Endodermal cell (in vitro differentiated cells): ENCODE results near the gene KIF1B. TPM values are rescaled to one million over a fixed set of nuclear protein-coding genes. Genes with fewer than 3 reads are reported as not detected.

Experiments
- DNase-seq: peaks from one replicate; pipeline ENCODE4 v3.0.0-alpha.2; 2017
- H3K27ac ChIP-seq: 2 replicates; pipeline ENCODE4 v1.5.1; 2013; ENCODE audit warnings: mild to moderate bottlenecking, low read depth, low read length, moderate library complexity
- H3K27me3 ChIP-seq: 2 replicates; pipeline ENCODE4 v1.6.1; 2013; ENCODE audit warnings: mild to moderate bottlenecking, low read length, moderate library complexity; ENCODE audit not compliant: insufficient read depth, control insufficient read depth, poor library complexity, severe bottlenecking
- H3K36me3 ChIP-seq: 2 replicates; pipeline ENCODE4 v1.7.0; 2013; ENCODE audit warnings: mild to moderate bottlenecking, low read length, moderate library complexity; ENCODE audit not compliant: control insufficient read depth, insufficient read depth
- H3K4me1 ChIP-seq: one replicate; pipeline ENCODE4 v1.7.0; 2013; ENCODE audit warnings: low read length; ENCODE audit not compliant: control insufficient read depth, insufficient read depth
- H3K4me3 ChIP-seq: 2 replicates; pipeline ENCODE4 v1.5.1; 2013; ENCODE audit warnings: mild to moderate bottlenecking, low read length, moderate library complexity
- H3K9ac ChIP-seq: 2 replicates; pipeline ENCODE4 v1.6.1; 2013; ENCODE audit warnings: mild to moderate bottlenecking, low read length, moderate library complexity; ENCODE audit not compliant: poor library complexity, severe bottlenecking; ENCODE audit errors: extremely low read depth
- H3K9me3 ChIP-seq: 2 replicates; pipeline ENCODE4 v1.6.1; 2013; ENCODE audit warnings: mild to moderate bottlenecking, low read length, moderate library complexity; ENCODE audit not compliant: control insufficient read depth
- H3K27ac Mint-ChIP-seq: 2 replicates; pipeline ENCODE4 v1.8.0; 2020; ENCODE audit warnings: mixed read lengths
- H3K27me3 Mint-ChIP-seq: 2 replicates; pipeline ENCODE4 v1.8.0; 2021; ENCODE audit warnings: mild to moderate bottlenecking, mixed read lengths; ENCODE audit not compliant: insufficient read depth
- H3K36me3 Mint-ChIP-seq: 2 replicates; pipeline ENCODE4 v1.8.0; 2020; ENCODE audit warnings: low read depth, mixed read lengths
- H3K4me1 Mint-ChIP-seq: 2 replicates; pipeline ENCODE4 v1.8.0; 2020; ENCODE audit warnings: mixed read lengths
- H3K4me3 Mint-ChIP-seq: 2 replicates; pipeline ENCODE4 v1.8.0; 2020; ENCODE audit warnings: mild to moderate bottlenecking, moderate library complexity, mixed read lengths
- H3K9me3 Mint-ChIP-seq: 2 replicates; pipeline ENCODE4 v1.8.0; 2020; ENCODE audit warnings: mild to moderate bottlenecking, mixed read lengths
- CTCF ChIP-seq: fragments of 200-600 bp; sonication (generic); conservative IDR thresholded peaks from 2 replicates; pipeline ENCODE4 v1.5.0; 2021; ENCODE audit warnings: antibody characterized with exemption, mild to moderate bottlenecking
- WGBS, 2 experiments: methylation state at CpG; one replicate each; pipeline versions ENCODE4 v1.1.5 to v1.1.7; 2013; ENCODE audit warnings: missing lambda C conversion rate in 2 of 2, mixed read lengths in 1 of 2; ENCODE audit not compliant: insufficient coverage in 1 of 2, insufficient read length in 1 of 2; 5-methylcytosine and 5-hydroxymethylcytosine counted together
- total RNA-seq, 2 donors: library from RNA; stranded (reverse); fragmentation: NEBNext Ultra II Directional in 1 of 2; extraction: Animal tissue kit (Norgen Biotek cat#: 25700) in 1 of 2; gene quantifications; 2 replicates in 1 of 2; 3 replicates in 1 of 2; pipeline ENCODE4 v1.2.1, GENCODE V29; 2021

KIF1B gene
- total RNA-seq, 2 donors from 2014 or later, result 71.5 to 74.2 TPM

- no peak overlapping the region for H3K27ac ChIP-seq
- no peaks in the 10 kb centered on the region for H3K36me3 ChIP-seq
- DNase-seq, result no peak
- H3K9me3 ChIP-seq, result no peaks in the 10 kb centered on the region
- no peak overlapping the region for H3K9ac ChIP-seq
- Mint-ChIP-seq H3K27me3 (peaks cover 5% of the 10 kb centered on the region), H3K9me3 (no peaks in the 10 kb centered on the region), H3K4me3 (no peak overlapping the region), H3K4me1 (peaks cover 11% of the 10 kb centered on the region), H3K27ac (no peak overlapping the region), H3K36me3 (no peaks in the 10 kb centered on the region)
- WGBS, 2 experiments, result 83% methylated on average over 3 of the region's 3 CpGs; no CpG with 5 or more reads in 1 of the 2 experiments
- no peaks in the 10 kb centered on the region for H3K4me1 ChIP-seq
- H3K4me3 ChIP-seq, result no peak overlapping the region
- no peak for TF ChIP-seq CTCF
- H3K27me3 ChIP-seq, result no peaks in the 10 kb centered on the region
Observed at GRCh38 chr1:10207810-10208209, 2.6 kb upstream of the KIF1B start.

- Mint-ChIP-seq H3K4me1 (peaks cover 16% of the 10 kb centered on the region), H3K36me3 (no peaks in the 10 kb centered on the region), H3K4me3 (peak overlapping the region; percentile 97), H3K27ac (no peak overlapping the region), H3K27me3 (peaks cover 5% of the 10 kb centered on the region), H3K9me3 (no peaks in the 10 kb centered on the region)
- WGBS, 2 experiments, result 96 to 99% methylated on average over 11 of the region's 11 CpGs
- no peak for TF ChIP-seq CTCF
- no peak for DNase-seq
- Histone ChIP-seq H3K27me3 (no peaks in the 10 kb centered on the region), H3K4me3 (no peak overlapping the region), H3K9ac (no peak overlapping the region), H3K36me3 (no peaks in the 10 kb centered on the region), H3K4me1 (peaks cover under 1% of the 10 kb centered on the region), H3K9me3 (no peaks in the 10 kb centered on the region), H3K27ac (no peak overlapping the region)
Observed at GRCh38 chr1:10208537-10208936, 1.8 kb upstream of the KIF1B start.

- 0 to 5% methylated on average over 2 to 7 of the region's 8 CpGs for WGBS, 2 experiments
- Mint-ChIP-seq H3K9me3 (no peaks in the 10 kb centered on the region), H3K27me3 (peaks cover 5% of the 10 kb centered on the region), H3K4me3 (peak overlapping the region; percentile 97), H3K4me1 (peaks cover 21% of the 10 kb centered on the region), H3K27ac (peak overlapping the region; percentile 91), H3K36me3 (no peaks in the 10 kb centered on the region)
- Histone ChIP-seq H3K4me3 (peak overlapping the region; percentile 90), H3K36me3 (no peaks in the 10 kb centered on the region), H3K9me3 (no peaks in the 10 kb centered on the region), H3K27me3 (no peaks in the 10 kb centered on the region), H3K9ac (peak overlapping the region; percentile 88), H3K4me1 (peaks cover 5% of the 10 kb centered on the region), H3K27ac (peak overlapping the region; percentile 100)
- TF ChIP-seq CTCF, result no peak
- DNase-seq, result no peak
Observed at GRCh38 chr1:10209590-10209904, 823 bp upstream of the KIF1B start.
